Measurements from ENCODE around the gene UNC80.

DNA sequence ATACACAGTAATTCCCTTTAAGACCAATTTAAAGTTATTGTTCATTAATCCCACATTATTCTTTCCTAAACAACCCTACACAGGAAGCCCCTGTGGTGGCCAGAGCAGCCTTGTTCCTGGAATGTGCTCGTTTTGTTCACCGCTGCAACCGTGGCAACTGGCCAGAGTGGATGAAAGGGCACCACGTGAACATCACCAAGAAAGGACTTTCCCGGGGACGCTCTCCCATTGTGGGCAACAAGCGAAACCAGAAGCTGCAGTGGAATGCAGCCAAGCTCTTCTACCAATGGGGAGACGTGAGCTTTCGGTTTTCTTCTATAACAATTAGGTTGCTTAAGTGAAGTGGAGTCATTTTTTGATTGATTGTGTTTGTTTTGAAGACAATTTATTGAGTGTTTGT, 101.0 kb downstream of the UNC80 start:
- TF ChIP-seq, protein P1, sequence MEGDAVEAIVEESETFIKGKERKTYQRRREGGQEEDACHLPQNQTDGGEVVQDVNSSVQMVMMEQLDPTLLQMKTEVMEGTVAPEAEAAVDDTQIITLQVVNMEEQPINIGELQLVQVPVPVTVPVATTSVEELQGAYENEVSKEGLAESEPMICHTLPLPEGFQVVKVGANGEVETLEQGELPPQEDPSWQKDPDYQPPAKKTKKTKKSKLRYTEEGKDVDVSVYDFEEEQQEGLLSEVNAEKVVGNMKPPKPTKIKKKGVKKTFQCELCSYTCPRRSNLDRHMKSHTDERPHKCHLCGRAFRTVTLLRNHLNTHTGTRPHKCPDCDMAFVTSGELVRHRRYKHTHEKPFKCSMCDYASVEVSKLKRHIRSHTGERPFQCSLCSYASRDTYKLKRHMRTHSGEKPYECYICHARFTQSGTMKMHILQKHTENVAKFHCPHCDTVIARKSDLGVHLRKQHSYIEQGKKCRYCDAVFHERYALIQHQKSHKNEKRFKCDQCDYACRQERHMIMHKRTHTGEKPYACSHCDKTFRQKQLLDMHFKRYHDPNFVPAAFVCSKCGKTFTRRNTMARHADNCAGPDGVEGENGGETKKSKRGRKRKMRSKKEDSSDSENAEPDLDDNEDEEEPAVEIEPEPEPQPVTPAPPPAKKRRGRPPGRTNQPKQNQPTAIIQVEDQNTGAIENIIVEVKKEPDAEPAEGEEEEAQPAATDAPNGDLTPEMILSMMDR (conservative IDR thresholded peaks at IDR 0.05): no peak
- TF ChIP-seq EZH2 (IDR thresholded peaks at IDR 0.05; ENCODE audit: low read depth): no peak

Data from PC-9 (cell line).